ENCODE data around the gene LIN52. TPM values are rescaled to one million over a fixed set of nuclear protein-coding genes. Genes with fewer than 3 reads are reported as not detected.

The LIN52 gene
- total RNA-seq, 1 experiment from 2014 or later, result 16.9 TPM

DNA sequence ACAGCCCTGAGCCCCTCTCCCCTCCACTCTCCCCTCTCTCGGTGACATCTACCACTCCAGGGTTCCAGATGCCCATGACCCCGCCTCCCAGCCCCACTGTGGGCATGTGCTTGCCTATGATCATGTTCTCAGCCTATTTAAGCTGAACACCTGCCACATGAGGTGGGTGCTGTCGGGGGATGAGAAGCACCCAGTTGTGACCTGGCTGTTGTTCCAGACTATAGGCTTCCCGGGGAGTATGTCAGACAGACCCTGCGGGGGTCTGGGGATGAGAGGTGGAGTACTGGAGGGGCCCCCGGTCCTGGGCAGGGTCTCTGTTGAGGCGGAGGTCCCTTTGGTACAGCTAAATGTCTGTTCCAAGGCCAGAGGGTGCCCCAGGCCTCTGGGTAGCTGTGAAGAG, 160.5 kb downstream of the LIN52 start:
- DNase-seq (ENCODE audit: low spot score), result no peak
- intact Hi-C loops (cut with micrococcal nuclease; ENCODE audit: unreplicated experiment), result no loop called here
- no peak overlapping the region for H3K27ac ChIP-seq (ENCODE audit: low read depth, low read length, poor library complexity, severe bottlenecking)
- no TSS peak for BruUV-seq (replicated peaks)
- no peak overlapping the region for H3K4me3 ChIP-seq (ENCODE audit: low read depth, low read length, poor library complexity, severe bottlenecking)
- no peaks in the 10 kb centered on the region for H3K36me3 ChIP-seq (ENCODE audit: insufficient read depth, low read length, poor library complexity, severe bottlenecking)
- no peak for TF ChIP-seq EZH2 (IDR thresholded peaks at IDR 0.05; ENCODE audit: borderline replicate concordance, low read depth, low read length, poor library complexity, severe bottlenecking)
- no peak for TF ChIP-seq CTCF (conservative IDR thresholded peaks at IDR 0.05; ENCODE audit: low read depth, low read length)
- peaks cover 43% of the 10 kb centered on the region for H3K27me3 ChIP-seq (replicated peaks; ENCODE audit: insufficient read depth, low read depth, low read length, poor library complexity)
- CTCF ChIA-PET, result no interaction called here
- POLR2A ChIA-PET (ENCODE audit: low non-redundant PET), result no interaction called here
- H3K9me3 ChIP-seq (ENCODE audit: low read depth, low read length, poor library complexity, severe bottlenecking), result no peaks in the 10 kb centered on the region
- no peaks in the 10 kb centered on the region for H3K4me1 ChIP-seq (ENCODE audit: insufficient read depth, low read length, poor library complexity, severe bottlenecking)

DNA sequence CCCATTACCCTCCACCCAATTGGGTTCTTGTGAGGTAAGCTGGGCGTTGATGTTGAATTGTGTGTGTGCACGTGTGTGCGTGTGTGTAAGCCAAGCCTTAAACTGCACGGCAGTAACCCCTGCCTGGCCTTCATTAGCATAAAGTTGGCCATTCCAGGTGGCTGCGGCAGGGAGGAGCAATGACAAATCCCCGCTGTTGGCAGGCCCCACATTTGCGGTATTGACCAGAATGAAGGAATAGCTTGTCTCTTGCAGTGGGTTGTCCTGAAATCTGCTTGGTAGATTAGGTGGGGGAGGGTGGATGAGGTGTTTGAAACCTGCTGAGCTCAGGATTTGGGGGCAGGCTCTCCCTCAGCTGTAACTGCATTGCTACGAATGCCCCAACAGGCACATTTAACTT, 161.8 kb downstream of the LIN52 start:
- no peak for TF ChIP-seq EZH2 (IDR thresholded peaks at IDR 0.05; ENCODE audit: borderline replicate concordance, low read depth, low read length, poor library complexity, severe bottlenecking)
- no peak for TF ChIP-seq CTCF (conservative IDR thresholded peaks at IDR 0.05; ENCODE audit: low read depth, low read length)
- CTCF ChIA-PET, result interaction anchor here (0.6 to 1.1 kb wide), 2 partner anchors 22 to 259 kb away, joined by 3 to 13 read pairs; no protein-coding TSS in a partner anchor
- BruUV-seq (replicated peaks), result no TSS peak
- intact Hi-C loops (cut with micrococcal nuclease; ENCODE audit: unreplicated experiment), result no loop called here
- H3K27ac ChIP-seq (ENCODE audit: low read depth, low read length, poor library complexity, severe bottlenecking), result no peak overlapping the region
- H3K27me3 ChIP-seq (replicated peaks; ENCODE audit: insufficient read depth, low read depth, low read length, poor library complexity), result peaks cover 30% of the 10 kb centered on the region
- no peaks in the 10 kb centered on the region for H3K4me1 ChIP-seq (ENCODE audit: insufficient read depth, low read length, poor library complexity, severe bottlenecking)
- POLR2A ChIA-PET (ENCODE audit: low non-redundant PET), result no interaction called here
- H3K36me3 ChIP-seq (ENCODE audit: insufficient read depth, low read length, poor library complexity, severe bottlenecking), result no peaks in the 10 kb centered on the region
- no peak for DNase-seq (ENCODE audit: low spot score)
- no peak overlapping the region for H3K4me3 ChIP-seq (ENCODE audit: low read depth, low read length, poor library complexity, severe bottlenecking)
- no peaks in the 10 kb centered on the region for H3K9me3 ChIP-seq (ENCODE audit: low read depth, low read length, poor library complexity, severe bottlenecking)

GRCh38 chr14:74248017-74248416, 163.3 kb downstream of the LIN52 start:
- no peak overlapping the region for H3K4me3 ChIP-seq (ENCODE audit: low read depth, low read length, poor library complexity, severe bottlenecking)
- H3K27ac ChIP-seq (ENCODE audit: low read depth, low read length, poor library complexity, severe bottlenecking), result no peak overlapping the region
- intact Hi-C loops (cut with micrococcal nuclease; ENCODE audit: unreplicated experiment), result no loop called here
- no peaks in the 10 kb centered on the region for H3K9me3 ChIP-seq (ENCODE audit: low read depth, low read length, poor library complexity, severe bottlenecking)
- no TSS peak for BruUV-seq (replicated peaks)
- ChIA-PET POLR2A (ENCODE audit: low non-redundant PET) (no interaction called here), CTCF (no interaction called here)
- no peaks in the 10 kb centered on the region for H3K36me3 ChIP-seq (ENCODE audit: insufficient read depth, low read length, poor library complexity, severe bottlenecking)
- no peaks in the 10 kb centered on the region for H3K4me1 ChIP-seq (ENCODE audit: insufficient read depth, low read length, poor library complexity, severe bottlenecking)
- TF ChIP-seq EZH2 (IDR thresholded peaks at IDR 0.05; ENCODE audit: borderline replicate concordance, low read depth, low read length, poor library complexity, severe bottlenecking) (no peak), CTCF (conservative IDR thresholded peaks at IDR 0.05; ENCODE audit: low read depth, low read length) (no peak)
- peaks cover 15% of the 10 kb centered on the region for H3K27me3 ChIP-seq (replicated peaks; ENCODE audit: insufficient read depth, low read depth, low read length, poor library complexity)
- DNase-seq (ENCODE audit: low spot score), result no peak

Measured in A673 (cell line).